Esophagus mucosa (tissue), 1 donor: Measurements from ENCODE around the gene AMER3. TPM values are rescaled to one million over a fixed set of nuclear protein-coding genes. Genes with fewer than 3 reads are reported as not detected.

Source experiments
- ATAC-seq: fragments of 200-7000 bp; cut with Tn5 transposase; one replicate; pipeline ENCODE4 v1.9.1; 2020
- total RNA-seq: library from RNA; stranded (reverse); gene quantifications from one replicate; pipeline ENCODE4 v1.2.4, GENCODE V29; 2023
- donor health status: DM: yes; HTN: yes; CAD: no.

AMER3 gene
- total RNA-seq, 1 donor from 2014 or later: not detected

DNA sequence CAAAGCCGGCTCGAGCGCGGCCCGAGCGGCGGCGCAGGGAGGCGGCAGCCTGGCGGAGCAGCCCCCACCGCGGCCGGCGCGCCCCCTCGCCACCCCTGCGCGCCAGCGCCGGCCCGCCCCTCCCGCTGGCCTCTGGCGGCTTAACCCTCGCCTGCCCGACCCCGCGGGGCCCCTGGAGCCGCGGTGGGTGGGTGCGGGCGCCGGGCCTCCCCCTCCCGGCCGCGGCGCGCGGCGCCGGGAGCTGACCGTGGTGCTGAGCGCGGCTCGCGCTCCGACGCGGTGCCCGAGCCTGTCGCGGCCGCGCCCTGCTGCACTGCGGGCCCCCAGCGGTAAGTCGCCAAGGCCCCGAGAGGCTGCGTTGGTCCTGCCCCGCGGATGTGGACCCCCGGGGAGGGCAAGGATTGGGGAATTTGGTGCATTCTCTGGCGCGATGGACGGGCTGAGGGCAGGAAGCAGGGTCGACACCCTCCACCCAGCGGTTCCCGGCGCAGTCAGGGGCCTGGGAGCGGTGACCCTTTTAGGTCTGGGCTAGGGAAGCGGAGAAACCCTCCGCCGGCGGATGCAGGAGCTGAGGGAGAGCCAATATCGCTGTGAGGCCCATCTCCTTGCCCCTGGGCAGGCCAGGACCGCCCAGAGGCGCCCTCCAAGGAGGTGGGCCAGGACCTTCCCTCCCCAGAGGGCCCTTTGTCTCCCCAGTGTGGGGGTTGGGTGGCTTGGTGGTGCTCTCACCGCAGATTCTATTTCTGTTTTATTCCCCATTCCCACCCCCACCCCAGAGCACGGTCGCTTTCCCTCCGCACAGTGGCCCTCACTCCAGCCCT is 923 bp downstream of the AMER3 start:
- ATAC-seq: peak; percentile 52

DNA sequence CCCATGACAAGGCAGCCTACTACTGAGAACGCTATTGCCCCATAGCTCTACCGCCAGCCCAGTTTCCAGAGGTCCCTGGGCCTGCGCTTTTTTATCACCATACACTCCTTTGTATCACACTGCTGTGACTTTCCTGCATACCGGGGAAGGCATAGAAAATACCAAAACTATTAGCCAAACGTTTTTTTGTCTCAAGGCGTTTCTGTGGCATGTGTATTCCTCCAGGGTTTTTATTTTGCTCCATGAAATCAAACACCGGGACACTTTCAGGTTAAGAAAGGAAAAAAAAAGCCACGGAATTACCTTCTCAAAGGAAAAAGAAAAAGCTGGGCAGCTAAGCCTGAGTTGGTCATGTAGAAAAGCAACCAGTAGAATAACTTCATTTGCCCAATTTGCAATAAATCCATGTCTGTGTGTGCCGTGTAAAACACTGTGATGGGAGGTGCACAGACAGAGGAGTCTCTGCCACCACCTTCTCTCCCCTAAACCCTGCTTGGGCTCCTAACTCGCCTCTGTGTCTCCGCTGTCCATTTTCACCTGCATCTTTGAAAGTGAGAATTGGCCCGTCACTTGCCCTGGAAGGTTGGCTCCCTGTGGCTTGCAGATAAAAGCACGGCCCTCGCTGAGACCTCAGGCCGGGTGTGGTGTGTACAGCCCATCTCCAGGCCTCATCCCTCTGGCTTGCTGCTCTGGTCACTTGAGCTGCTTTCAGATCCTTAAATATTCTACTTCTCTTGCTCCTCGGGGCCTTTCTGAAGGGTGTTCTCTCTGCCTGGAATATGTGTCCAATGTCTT is 1.7 kb downstream of the AMER3 start:
- ATAC-seq: no peak

- ATAC-seq: no peak
Measured at GRCh38 chr2:130759906-130760753, 4.8 kb downstream of the AMER3 start.

DNA sequence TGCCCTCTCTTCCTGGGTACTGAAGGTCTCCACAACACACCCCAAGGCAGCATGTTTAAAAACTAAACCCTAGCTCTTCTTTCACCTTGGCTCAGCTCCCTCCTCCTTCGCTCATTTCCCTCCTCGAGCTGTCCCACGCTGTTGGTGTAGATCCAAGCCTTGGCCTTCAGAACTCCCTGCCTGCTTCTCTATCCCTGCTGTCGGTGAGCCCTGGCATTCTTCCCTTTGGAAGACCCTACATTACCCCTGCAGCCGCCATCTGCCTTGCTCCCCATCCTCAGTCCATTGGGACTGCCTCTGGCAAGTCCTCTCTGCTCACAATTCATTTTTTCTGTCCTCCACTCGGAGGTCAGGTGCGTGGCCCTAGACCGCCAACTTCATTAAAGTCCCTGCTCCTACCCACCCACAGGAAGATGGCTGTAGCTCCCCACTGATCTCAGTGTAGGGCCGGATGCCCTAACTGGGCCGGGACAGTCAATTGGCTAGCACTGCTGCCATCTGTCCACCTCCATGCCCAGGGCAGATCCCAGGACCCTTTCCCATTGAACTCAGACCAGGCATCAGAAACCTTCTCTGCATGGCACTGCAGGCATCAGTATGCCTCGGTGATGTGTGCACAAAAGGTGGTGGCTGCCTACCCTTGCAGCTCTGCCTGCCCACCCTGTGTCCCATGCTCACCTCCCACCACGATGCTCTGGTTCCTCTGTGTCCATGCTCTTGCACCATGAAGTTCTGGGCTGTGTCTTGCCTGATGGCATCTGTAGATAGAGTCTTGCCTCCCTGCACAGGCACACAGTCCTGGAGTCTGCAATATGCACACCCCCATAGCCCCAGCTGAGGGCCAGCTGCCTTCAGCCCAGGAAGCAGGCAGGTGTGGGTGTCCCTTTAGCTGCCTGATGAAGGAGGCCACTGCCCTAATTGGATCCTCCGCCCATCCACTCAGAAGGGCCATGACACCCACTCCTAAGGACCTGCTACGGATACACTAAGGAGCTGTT is 5.7 kb downstream of the AMER3 start:
- ATAC-seq: no peak

DNA sequence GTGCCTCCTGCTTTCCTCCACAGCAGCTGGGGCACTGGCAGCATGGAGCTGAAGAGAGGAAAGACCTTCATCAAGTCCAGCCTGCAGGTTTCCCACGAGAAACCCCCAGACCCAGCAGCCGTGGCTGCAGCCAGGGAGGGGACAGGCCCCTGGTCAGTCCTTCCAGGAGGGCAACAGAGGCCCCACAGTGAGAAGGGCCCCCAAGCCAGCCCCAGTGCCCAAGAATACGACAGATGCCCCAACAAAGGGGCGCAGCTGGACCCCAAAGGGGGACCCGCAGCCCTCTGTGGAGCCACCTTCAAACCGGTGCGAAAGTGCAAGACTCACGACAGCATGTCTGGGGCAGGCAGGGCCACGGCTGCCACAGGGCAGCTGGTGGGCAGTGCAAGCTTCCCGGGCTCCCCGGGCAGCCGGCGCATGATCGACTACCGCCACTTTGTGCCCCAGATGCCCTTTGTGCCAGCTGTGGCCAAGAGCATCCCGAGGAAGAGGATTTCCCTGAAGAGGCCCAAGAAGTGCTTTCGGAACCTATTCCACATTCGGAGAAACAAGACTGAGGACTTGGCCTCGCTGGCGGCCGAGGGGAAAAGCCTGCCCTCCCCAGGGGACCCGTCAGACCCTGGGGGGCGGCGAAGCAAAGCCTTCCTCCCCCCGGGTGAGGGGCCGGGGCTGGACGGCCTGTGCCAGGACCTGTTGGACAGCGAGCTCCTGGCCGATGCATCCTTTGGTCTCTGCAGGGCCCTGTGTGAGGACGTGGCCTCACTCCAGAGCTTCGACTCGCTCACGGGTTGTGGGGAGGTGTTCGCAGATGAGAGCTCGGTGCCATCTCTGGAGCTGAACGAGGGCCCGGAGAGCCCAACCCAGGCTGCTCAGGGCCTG is 6.9 kb downstream of the AMER3 start:
- ATAC-seq: no peak

- ATAC-seq: no peak
Measured at GRCh38 chr2:130762910-130763385, 7.6 kb downstream of the AMER3 start.

GRCh38 chr2:130763405-130763804 is 8.1 kb downstream of the AMER3 start:
- ATAC-seq: no peak

- ATAC-seq: no peak
Measured at GRCh38 chr2:130764035-130764820, 8.9 kb downstream of the AMER3 start.

DNA sequence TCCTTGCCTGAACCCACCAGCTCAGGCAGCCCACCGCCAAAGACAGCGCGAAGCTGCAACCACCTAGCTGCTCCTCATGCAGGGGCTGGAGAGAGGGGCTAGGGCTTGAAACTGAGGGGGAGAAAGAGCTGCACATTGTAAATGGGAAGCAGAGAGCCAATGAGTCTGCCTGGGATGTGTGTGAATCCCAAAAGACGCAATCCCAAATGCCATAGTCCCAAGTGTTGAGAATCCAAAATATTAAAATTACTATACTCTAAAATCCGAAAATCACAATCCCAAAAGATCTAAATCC is 9.4 kb downstream of the AMER3 start:
- ATAC-seq: no peak

DNA sequence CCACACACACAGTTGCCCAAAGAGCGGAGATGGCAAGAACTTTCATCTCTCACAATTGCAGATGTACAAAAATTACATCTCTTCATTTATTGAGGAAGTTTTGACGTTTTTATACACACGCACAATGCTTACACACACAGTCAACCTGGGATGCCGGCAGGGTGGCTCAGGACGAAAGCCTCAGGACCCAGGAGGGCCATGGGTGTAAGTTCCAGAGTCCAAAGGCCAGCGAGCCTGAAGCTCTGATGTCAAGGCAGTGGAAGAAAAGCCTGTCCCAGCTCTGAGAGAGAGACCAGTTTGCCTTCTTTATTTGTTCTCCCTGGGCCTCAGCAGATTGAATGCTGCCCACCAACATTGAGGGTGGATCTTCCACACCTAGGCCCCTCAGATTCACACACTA is 10.1 kb downstream of the AMER3 start:
- ATAC-seq: no peak

- ATAC-seq: no peak
Measured at GRCh38 chr2:130766037-130766436, 10.7 kb downstream of the AMER3 start.

GRCh38 chr2:130766711-130767407 is 11.5 kb downstream of the AMER3 start:
- ATAC-seq: no peak

GRCh38 chr2:130767408-130767775 is 12.1 kb downstream of the AMER3 start:
- ATAC-seq: no peak

DNA sequence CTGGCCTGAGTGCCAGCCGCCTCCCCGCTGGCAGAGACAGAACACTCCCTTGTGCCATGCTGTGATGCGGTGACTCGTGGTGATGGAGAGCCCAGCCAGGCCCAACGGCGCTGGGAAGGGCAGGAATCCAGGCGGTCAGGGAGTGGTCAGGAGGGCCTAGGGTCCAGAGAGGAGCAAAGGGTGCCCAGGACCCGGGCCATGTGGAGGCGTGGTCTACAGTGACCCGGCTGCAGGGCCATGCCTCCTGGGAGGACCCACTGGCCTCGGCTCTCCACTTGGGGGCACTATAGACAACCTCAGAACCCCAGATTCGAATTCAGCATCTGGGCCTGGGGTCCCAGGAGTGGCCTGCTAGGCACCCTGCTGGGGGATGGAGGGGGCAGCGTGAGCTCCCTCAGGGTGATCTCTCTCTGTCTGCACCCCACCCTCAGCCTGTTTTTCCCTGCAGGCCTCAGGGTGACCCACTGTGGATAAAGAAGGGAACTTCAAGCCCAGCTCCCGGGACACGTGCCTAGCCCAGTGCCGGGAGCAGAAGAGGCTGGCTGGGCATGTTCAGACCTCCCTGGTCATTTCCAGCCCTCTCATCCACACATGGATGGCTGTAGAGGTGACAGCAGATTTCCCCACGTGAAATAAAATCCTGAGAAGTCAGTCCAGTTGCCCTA is 13.0 kb downstream of the AMER3 start:
- ATAC-seq: peak; percentile 28

- no peak for ATAC-seq
Measured at GRCh38 chr2:130769343-130769907, 14.1 kb downstream of the AMER3 start.

GRCh38 chr2:130776550-130776949 is 21.2 kb downstream of the AMER3 start:
- ATAC-seq: no peak

- ATAC-seq: no peak
Measured at GRCh38 chr2:130778781-130779180, 23.4 kb downstream of the AMER3 start.

DNA sequence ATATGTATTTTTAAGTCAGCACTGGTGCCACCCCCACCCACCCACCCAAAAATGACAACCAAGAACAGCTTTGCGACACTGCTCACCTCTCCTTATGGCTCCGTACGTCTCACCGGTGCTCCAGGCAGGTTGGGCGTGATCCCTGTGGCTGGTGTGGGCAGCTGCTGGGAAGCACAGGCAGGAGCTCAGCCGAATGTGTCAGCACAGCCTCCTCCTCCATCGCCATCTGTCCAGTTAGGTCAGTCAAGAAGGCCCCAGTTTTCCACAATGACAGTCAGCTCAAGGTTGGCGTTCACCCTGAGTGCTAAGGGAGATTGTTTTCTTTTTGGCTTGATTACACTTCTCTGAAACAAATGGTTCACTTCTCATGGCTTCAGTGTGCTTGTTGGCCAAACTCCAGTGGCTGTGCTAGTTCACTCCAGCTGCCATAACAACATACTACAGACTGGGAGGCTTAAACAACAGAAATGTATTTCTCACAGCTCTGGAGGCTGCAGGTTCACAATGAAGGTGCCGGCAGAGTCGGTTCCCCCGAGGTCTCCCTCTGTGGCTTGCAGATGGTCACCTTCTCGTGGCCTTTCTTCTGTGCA is 30.2 kb downstream of the AMER3 start:
- no peak for ATAC-seq
